Duodenal mucosa (tissue), 2 donors: ENCODE measurements around the gene KCNQ1.

Experiments used
- H3K27ac ChIP-seq: one replicate; pipeline ENCODE4 v1.7.0; 2013; ENCODE audit warnings: low read depth, low read length
- H3K27me3 ChIP-seq, 2 donors: one replicate each; pipeline ENCODE4 v1.7.0; 2013; ENCODE audit warnings: low read length in 2 of 2, control low read depth in 1 of 2; ENCODE audit not compliant: insufficient read depth in 2 of 2, control insufficient read depth in 1 of 2
- H3K36me3 ChIP-seq, 2 donors: one replicate each; pipeline ENCODE4 v1.7.0; 2013; ENCODE audit warnings: low read length in 2 of 2, control low read depth in 1 of 2; ENCODE audit not compliant: insufficient read depth in 2 of 2, control insufficient read depth in 1 of 2
- H3K4me1 ChIP-seq, 2 donors: one replicate each; pipeline ENCODE4 v1.7.0; 2013; ENCODE audit warnings: low read length in 2 of 2, control low read depth in 1 of 2; ENCODE audit not compliant: insufficient read depth in 2 of 2, control insufficient read depth in 1 of 2
- H3K4me3 ChIP-seq, 2 donors: one replicate each; pipeline ENCODE4 v1.7.0; 2013; ENCODE audit warnings: low read length in 2 of 2, low read depth in 1 of 2
- H3K9ac ChIP-seq, 2 donors: one replicate each; pipeline ENCODE4 v1.7.0; 2013; ENCODE audit warnings: low read length in 2 of 2, low read depth in 1 of 2
- H3K9me3 ChIP-seq, 2 donors: one replicate each; pipeline ENCODE4 v1.7.0; 2013; ENCODE audit warnings: low read length in 2 of 2, control low read depth in 1 of 2; ENCODE audit not compliant: control insufficient read depth in 1 of 2

Gene KCNQ1

DNA sequence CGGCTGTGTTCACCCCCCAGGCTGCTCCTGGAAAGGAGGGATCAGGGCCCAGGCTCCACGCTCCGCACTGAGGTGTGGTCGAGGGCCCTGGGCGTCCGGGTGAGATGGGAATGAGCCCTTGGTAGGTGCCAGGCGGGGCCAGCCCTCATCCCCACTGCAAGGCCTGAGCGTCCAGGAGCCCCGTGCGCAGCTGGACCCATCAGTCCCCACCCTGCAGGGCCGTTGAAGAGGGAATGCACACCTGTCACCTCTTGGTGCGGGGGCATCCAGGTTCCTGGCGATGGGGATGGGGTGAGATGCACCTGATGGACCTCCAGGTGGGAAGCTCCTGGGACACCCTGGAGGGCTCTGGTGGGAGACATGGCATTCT is 72.2 kb downstream of the KCNQ1 start:
- H3K27ac ChIP-seq = no peak overlapping the region
- no peaks in the 10 kb centered on the region for H3K9me3 ChIP-seq
- H3K36me3 ChIP-seq = no peaks in the 10 kb centered on the region
- H3K4me1 ChIP-seq = peaks cover 8 to 16% of the 10 kb centered on the region in 2 donors
- H3K4me3 ChIP-seq = no peak overlapping the region
- H3K27me3 ChIP-seq = no peaks in the 10 kb centered on the region
- H3K9ac ChIP-seq = no peak overlapping the region

DNA sequence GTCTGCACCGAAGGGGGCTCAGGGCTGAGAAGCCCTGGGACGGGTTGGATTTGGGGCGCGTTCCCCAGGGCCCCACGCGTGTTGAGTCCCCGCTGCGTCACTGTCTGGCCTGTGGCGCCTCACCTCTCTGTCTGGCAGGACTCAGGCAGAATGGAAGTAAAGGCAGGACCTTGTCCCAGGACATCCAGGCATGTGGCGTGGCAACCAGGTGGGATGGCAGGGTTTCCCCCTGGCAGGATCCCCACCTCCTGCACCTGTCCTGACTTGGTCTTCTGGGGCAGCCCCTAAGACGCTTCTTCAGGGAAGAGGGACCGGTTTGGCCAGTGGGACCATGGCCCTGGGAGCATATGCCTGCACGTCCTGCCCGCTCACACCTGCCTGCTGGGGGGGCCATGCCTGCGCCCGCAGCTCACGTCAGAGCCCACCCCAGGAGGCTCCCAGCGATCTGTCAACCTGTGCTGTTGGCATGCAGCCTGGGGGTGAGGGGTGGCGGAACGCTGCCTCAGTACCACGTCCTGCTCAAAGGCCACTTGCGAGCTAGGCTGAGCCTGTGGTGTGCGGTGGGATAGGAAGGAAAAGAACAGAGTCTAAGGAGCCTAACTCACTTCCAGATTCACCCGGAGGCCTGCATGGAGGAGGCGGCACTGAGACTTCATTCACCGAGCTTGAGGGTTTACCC is 72.7 kb downstream of the KCNQ1 start:
- Histone ChIP-seq H3K36me3 (no peaks in the 10 kb centered on the region), H3K27ac (no peak overlapping the region), H3K27me3 (no peaks in the 10 kb centered on the region), H3K4me1 (peaks cover 9 to 21% of the 10 kb centered on the region in 2 donors), H3K9me3 (no peaks in the 10 kb centered on the region), H3K9ac (no peak overlapping the region), H3K4me3 (no peak overlapping the region)

GRCh38 chr11:2518111-2518982 is 73.5 kb downstream of the KCNQ1 start:
- H3K4me3 ChIP-seq = no peak overlapping the region
- no peaks in the 10 kb centered on the region for H3K36me3 ChIP-seq
- H3K4me1 ChIP-seq = peaks cover 7 to 16% of the 10 kb centered on the region in 2 donors
- no peak overlapping the region for H3K27ac ChIP-seq
- no peak overlapping the region for H3K9ac ChIP-seq
- H3K27me3 ChIP-seq = no peaks in the 10 kb centered on the region
- H3K9me3 ChIP-seq = no peaks in the 10 kb centered on the region

DNA sequence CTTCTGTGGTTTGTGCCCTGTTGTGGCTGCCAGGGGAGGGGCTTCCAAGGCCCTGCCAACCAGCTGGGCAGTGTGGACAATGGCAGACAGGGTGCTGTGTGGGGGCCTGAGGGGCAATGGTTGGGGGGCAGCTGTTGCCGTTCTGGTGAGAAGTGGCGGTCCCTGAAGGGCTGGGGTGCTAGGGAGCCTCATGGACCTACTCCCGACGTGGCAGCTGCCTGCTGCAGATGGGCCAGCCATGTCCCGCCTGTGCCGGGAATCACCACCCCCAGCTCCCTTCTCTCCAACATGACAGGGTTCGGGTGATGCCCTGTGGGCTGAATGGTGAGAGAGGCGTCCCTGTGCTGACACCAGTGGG is 74.2 kb downstream of the KCNQ1 start:
- Histone ChIP-seq H3K9ac (no peak overlapping the region), H3K27me3 (no peaks in the 10 kb centered on the region), H3K4me3 (no peak overlapping the region), H3K9me3 (no peaks in the 10 kb centered on the region), H3K4me1 (peaks cover 7 to 19% of the 10 kb centered on the region in 2 donors), H3K27ac (no peak overlapping the region), H3K36me3 (no peaks in the 10 kb centered on the region)

- H3K4me3 ChIP-seq = no peak overlapping the region
- H3K9ac ChIP-seq = no peak overlapping the region
- H3K27ac ChIP-seq = no peak overlapping the region
- peaks cover 12 to 24% of the 10 kb centered on the region in 2 donors for H3K4me1 ChIP-seq
- H3K9me3 ChIP-seq = no peaks in the 10 kb centered on the region
- no peaks in the 10 kb centered on the region for H3K36me3 ChIP-seq
- H3K27me3 ChIP-seq = no peaks in the 10 kb centered on the region
Measured at GRCh38 chr11:2519517-2519861, 74.7 kb downstream of the KCNQ1 start.

GRCh38 chr11:2519862-2520735 is 75.3 kb downstream of the KCNQ1 start:
- Histone ChIP-seq H3K9ac (no peak overlapping the region), H3K27me3 (no peaks in the 10 kb centered on the region), H3K4me3 (no peak overlapping the region), H3K9me3 (no peaks in the 10 kb centered on the region), H3K4me1 (peaks cover 18 to 30% of the 10 kb centered on the region in 2 donors), H3K27ac (no peak overlapping the region), H3K36me3 (no peaks in the 10 kb centered on the region)

DNA sequence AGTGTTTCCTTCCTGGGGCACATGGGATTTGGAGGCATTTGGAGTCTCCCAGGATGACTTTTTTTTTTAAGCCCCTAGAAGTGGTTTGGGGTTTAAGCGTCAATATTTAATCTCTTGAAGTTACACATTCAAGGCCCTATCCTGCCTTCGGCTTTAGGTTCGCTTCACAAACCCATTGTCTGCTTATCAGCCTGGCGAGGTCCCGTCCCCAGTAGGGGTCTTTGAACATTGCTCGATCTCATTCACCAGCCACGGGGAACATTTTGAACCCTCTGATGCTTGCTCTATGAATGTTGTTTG is 75.9 kb downstream of the KCNQ1 start:
- Histone ChIP-seq H3K27me3 (no peaks in the 10 kb centered on the region), H3K4me3 (no peak overlapping the region), H3K4me1 (peaks cover 24 to 36% of the 10 kb centered on the region in 2 donors), H3K9ac (no peak overlapping the region), H3K9me3 (no peaks in the 10 kb centered on the region), H3K36me3 (no peaks in the 10 kb centered on the region), H3K27ac (no peak overlapping the region)

DNA sequence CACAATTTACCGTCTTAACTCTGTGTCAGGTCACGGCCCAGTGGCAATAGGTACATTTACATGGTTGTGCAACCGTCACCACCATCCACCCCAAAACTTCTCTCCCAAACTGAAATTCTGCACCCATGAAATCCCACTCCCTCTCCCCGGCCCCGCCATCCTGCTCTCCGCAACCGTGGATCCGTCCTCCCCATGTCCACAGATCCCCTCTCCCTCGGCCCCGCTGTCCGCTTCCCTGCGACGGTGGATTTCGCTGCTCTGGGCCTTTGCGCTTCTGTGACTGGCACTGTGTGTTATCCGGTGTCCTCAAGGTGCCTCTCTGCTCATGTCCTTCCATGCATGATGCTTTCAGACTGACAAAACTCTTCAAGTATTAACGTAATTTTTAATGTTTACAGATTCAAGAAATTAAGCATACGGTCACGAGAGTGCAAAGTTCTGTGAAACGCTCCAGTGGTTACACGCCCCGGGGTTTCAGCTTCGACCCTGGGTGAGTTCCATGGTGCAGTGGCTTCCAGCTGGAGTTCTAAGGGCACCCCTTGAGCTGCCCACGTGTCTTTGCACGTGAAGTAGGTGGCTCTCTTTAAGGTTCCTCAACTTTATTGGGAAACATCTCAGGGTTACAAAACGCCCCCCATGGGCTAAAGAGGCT is 76.4 kb downstream of the KCNQ1 start:
- Histone ChIP-seq H3K4me3 (no peak overlapping the region), H3K9ac (no peak overlapping the region), H3K27ac (no peak overlapping the region), H3K36me3 (no peaks in the 10 kb centered on the region), H3K4me1 (peaks cover 29 to 41% of the 10 kb centered on the region in 2 donors), H3K27me3 (no peaks in the 10 kb centered on the region), H3K9me3 (no peaks in the 10 kb centered on the region)

- H3K27ac ChIP-seq = no peak overlapping the region
- H3K4me3 ChIP-seq = no peak overlapping the region
- H3K27me3 ChIP-seq = no peaks in the 10 kb centered on the region
- H3K9ac ChIP-seq = no peak overlapping the region
- H3K4me1 ChIP-seq = peaks cover 37 to 48% of the 10 kb centered on the region in 2 donors
- H3K36me3 ChIP-seq = no peaks in the 10 kb centered on the region
- H3K9me3 ChIP-seq = no peaks in the 10 kb centered on the region
Measured at GRCh38 chr11:2521733-2522630, 77.2 kb downstream of the KCNQ1 start.
